Tibial nerve (tissue), 4 donors: ENCODE measurements around the gene SORBS1.

Source experiments
- CTCF ChIP-seq, 5 experiments: fragments of 200-600 bp in 3 of 5; fragments of 450-650 bp in 2 of 5; sonication (generic) in 3 of 5; IDR thresholded peaks; one replicate each; pipeline ENCODE4 v1.5.1; 2016 to 2019; ENCODE audit warnings: antibody characterized with exemption in 5 of 5, mild to moderate bottlenecking in 3 of 5, moderate library complexity in 2 of 5
- EP300 ChIP-seq, 2 donors: sonication (generic); formaldehyde crosslinking; IDR thresholded peaks; one replicate each; pipeline ENCODE4 v1.6.1; 2017; ENCODE audit warnings: antibody characterized with exemption in 2 of 2, mild to moderate bottlenecking in 1 of 2

DNA sequence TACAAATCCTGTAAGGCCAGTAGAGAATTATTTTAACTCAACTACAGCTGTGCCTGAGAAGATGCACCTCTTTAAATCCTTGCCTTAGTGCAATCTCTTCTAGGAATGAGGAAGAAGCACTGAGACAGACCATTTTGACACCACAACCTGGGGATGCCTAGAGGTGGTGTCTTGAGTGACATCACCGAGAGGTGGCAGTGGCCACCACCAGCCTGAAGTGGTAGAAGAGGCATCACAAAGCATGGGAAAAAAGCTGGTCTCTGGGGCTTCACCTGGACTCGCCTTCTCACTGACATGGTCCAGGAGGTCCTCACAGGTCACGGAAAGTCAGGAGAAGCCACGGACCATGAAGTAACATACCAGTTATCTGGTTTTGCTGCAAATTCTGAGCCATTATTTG is 171.2 kb downstream of the SORBS1 start:
- TF ChIP-seq CTCF (IDR thresholded peaks at IDR 0.05) (no peak), EP300 (IDR thresholded peaks at IDR 0.05) (no peak)
